CD4-positive, alpha-beta T cell treated with Interleukin-15 for 4 hours (primary cell): Measurements from ENCODE around the gene RBMS3.
"Not testable (repeated sequence)": the region's sequence is repeated elsewhere in the genome, so short reads cannot be mapped to it uniquely, and the experiment has no call there.

Source experiments
- DNase-seq: peaks from one replicate; pipeline ENCODE4 v3.0.0-alpha.2; 2020; ENCODE audit warnings: low spot score

RBMS3 gene

DNA sequence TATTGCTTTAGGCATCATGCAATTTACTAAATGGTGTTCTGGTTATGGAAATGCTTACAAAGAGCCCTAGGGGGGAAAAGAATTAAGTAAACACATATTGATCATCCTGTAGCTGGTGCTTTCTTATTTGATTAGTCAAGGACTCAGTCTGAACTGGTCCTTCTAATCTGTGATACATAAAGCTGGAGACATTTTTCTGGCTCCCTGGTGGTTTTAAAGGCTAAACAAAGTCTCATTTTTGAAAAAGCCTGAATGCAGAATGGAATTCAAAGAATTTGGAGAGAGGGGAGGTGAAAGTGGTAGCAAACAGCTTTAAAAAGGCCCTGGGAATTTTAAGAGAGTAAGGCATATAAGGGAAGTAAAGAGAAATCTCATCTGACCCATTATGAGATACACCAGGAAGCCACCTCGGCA is 149.7 kb downstream of the RBMS3 start:
- DNase-seq: no peak

DNA sequence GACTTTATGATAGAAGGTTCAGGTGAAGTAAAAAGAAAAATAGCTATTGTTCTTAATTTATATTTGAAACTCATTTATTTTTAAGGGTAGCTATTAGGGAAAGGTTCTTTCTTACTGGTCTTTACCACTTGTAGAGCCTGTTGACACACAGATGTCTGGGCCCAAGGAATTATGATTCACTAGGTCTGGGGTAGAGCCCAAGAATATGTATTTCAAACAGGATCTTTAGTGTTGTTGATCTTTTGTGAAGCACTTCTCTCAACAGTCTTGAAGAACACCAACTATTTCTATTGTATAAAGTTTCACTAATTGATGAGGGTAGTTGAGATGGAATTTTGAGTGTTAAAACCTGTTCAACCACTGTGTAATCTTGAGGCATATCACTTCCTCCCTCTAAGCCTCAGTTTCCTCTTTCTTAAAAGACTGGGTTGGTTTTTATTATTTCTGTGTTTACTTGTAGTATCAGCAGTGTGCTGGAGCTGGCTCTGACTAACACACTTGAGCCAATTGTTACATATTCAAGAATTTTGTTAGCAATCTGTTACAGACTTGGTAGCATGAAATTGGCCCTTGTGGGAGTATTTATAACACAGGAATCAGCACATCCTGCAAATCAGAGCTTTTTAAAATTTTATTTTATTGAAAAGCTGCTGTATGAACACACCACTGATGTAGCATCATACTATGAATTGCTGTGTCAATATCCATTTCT is 155.9 kb downstream of the RBMS3 start:
- no peak for DNase-seq

DNA sequence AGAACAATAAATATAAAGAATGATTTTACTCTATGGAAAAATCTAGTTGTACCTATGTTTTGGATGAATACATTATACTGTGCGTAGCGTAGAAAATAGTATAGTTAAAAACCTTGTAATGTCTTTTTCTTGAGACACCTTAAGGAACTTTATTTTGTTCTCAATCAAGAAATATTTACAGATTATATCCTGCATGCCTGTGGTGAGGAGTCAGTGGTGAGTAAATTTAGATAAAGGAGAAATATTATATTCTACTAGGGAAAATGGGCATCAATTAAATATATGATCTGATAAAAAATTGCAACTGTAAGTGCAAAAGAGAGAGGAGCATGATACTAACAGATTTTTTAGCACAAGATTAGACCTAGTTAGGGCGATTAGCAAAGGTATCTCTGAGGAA is 157.7 kb downstream of the RBMS3 start:
- no peak for DNase-seq

DNA sequence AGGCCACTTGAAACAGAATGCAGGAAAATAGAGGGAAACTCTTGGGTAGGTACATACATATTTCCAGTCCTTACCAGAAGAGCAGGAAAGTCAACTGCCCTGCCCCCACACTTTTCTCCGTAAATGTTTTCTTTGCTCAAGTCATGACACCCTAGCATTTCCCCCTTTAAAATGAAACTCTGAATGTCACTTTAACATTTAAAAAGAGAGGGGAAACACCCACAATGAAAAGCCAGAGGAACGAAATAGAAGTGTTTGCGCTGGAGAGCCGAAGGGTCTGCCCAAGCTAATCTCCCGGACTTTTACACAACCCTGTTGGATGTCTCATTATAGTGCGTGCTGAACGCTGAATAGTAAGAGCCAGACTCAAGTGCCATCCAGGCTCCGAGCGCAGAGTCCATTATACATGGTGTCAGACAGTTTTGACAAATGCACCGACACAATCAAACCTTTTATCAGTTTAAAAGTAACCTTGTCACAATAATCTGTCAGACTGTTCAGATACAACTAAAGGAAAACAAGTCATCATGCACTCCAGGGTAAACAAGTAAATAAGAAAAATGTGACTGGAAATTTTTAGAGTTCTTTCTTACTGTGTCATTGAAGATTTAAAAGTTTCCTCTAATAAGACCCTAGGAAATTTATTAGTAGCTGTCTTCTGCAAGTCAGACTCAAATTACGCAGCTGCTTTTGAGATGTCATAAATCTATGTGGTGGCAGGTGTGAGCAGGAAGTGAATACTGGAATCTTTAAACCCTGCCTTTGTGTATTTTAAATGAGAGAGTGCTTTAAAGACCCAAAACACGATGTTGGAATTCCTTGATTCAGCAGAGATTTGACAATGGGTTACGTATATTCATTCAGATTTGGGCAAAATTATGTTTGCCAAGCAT is 159.8 kb downstream of the RBMS3 start:
- no peak for DNase-seq

DNA sequence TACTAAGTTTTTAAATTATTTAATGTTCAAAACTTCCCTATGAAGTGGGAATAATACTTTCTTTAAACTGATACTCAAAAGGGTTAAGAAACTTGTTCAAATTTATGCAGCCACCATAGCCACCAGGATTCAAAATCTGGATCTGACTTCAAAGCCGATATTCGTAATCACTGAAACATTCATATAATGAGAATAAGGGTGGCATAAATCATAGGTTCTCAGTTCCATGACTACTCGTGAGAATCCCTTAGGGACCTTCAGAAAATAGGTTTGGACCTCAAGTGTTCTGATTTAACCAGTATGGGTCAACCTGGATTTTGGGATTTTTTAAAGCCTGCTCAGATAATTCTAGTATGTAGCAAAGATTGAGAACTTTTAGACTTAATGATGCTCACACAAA is 160.6 kb downstream of the RBMS3 start:
- DNase-seq: no peak

DNA sequence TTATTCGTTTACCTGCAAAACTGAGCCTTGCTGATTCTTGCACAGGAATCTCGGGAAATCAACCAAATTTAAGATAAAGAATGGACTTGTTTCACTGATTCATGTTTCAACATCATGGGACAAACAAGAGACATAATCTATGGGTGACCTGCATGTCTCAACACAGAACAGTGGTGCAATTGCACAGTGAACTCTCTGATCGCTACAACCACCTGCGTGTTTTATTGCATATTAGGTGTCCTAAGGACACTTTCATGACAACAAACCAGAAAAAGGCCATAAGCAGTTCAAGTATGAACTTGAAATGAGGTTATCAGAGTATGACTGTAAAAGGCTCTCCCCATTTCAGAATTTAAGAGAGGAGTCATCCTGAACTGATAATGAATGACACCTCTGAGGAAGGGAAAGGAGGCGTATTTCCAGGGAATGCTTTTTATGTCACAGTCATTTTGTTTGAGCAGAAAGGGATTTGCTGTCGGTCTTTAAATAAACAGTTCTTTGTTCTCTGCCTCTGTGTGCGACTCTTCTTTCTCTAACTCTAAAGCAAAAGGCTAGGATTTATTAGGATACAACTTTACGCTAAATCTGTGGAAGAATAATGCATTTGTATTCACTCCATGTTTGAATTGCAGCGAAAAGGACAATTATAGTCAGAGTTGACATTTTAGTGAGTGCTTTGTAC is 167.2 kb downstream of the RBMS3 start:
- no peak for DNase-seq

DNA sequence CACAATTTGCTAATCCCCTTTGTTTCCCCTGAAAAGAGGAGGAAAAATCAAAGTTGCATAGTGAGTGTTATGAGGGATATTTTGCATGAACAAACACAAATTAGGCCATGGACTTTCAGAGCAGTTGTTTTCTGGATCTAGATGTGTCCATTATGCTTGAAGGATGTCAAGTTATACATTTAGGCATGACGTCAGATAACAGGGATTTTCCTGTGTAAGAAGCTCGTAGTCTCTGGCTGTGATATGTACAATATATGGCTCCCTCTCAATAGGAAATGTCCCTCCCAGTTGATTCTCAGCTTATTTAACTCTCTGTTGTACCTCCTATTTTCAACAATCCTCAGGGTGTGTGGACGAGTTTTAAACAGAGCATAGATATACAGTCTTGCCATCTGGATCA is 171.0 kb downstream of the RBMS3 start:
- no peak for DNase-seq

DNA sequence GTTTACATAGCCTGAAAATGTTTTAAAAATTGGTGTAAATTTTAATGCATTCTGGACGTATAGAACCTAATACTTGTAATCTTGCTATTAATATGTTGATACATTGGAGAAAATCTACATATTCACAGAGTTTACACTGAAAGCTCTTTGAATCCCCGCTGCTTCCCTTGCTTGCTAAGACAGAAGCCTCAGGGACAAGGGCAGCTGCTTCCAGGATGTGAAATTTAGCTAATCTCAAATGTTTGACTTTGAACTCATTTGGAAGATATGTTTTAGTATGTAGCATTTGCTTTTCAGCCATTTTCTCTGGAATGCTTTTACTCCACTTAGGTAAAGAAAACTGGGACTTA is 172.0 kb downstream of the RBMS3 start:
- DNase-seq: no peak

DNA sequence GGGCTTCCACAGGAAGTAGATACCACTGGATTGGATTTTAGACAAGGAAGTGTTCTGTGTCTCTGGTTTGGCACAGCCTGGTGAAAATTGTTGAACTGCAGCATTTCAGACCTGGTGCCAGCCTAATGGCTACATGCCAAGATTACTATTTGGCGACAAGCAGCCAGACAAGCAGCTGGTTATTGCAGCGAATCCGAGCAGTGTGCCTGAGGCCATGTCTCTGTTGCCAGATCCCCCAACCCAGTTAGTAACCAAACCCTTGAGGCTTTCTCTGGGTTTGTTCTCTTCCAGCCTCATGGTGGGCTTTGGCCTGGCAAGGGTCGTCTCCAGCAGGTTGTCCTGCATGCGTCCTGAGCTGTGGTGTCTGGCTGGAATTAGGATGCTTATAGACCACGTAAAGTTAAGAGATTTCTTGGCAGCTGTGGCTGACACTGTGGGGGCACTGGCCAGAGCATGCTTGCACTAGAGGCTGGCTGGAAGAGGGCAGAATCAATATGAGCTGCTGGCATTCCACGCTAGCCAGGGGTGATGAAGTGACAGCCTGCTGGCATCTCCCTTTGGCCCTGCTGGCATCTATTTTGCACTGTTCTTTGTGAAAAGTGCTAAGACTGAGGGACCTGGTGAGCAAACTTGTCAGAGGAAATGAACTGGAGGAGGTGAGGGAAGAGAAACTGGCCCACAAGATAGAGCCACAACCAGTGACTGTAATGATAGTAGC is 172.6 kb downstream of the RBMS3 start:
- DNase-seq: no peak

DNA sequence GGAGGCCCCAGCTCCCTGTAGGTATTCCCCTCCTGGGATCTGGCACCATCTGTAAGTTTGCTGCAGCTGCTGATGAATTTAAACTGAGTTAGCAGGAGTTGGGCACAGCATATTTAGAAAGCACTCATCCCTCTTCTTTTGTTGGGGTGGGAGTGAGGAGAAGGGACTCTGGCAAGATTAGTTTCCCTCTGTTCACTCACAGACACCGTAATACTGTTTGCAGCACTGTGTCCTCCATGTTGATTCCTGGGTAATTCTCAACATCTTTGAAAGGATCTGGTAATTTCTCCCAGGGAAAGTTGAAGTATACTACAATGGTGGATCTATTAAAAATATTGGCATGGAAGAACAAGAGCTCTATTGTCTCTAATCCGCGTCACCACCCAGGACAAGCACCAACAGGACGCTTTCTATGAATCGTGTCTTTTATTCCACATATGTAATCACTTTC is 173.3 kb downstream of the RBMS3 start:
- no peak for DNase-seq

DNA sequence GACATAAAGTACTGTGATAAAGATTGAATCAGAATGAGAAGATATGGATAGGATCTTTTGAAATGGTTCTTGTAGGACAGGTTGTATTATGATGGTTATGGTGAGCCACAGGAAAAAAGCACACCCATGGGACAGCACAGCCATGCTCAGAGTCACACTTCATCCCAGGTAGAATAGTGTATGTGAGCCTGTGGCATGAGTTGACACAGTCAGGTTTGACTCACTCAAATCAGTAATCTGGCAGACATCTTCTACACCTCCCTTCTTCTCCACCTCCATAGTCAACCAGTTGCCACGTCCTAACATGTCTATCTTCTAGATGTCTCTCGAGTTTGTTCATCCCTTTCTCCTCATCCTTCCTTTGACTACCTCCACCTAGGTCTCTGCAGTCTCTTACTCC is 176.0 kb downstream of the RBMS3 start:
- no peak for DNase-seq

DNA sequence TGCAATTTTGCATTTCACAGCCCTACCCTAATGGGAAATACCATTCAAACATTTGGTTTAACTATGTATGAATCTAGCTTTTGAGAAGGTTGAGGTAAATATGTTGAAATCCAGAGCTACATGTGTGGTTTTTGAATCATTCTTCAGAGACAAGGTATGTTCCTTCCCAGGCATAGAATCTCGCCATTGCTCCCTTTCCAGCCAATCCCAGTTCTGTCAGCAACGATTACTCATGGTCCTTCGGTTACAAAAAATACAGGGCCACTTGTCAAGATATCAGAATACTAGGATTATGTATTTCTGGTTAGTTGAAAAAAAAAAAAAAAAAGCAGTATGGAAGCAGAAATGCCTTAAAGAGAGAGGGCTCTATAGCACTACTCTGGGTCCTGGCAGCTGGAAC is 182.4 kb downstream of the RBMS3 start:
- DNase-seq: no peak

DNA sequence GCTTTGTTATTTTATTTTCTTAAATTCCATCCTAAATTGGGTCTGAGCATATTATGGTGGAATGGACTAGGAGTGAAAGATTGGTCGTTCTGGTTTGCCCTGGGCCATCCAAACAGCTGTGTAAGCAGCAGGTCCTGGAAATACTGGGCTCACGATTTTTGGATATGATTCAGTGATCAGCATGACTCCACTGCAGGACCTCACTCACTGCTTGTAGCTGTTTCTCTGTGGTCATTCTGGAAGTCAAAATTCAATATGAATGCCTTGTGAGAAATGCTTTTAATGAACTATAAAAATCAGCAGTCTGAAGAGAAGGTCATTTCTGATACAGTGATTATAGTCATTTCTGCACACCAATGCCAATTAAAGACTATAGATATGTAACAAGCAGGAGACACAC is 185.0 kb downstream of the RBMS3 start:
- no peak for DNase-seq

DNA sequence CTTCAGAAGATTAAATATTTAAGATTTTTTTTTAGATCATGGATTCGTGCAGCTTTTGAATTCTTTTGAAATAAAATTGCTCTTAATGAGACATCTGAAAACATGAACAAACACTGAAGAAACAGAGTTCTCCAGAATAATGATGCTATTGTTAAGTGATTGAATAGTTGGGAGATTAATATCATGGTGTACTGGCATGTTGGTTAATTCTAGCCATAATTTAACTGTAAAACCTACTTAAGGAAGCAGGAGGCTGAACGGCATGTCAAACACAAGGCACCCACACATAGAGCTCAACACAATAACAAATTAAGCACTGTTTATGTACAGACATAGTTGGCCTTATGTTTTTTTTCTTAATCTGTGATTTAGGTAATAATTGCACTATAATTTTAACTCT is 185.6 kb downstream of the RBMS3 start:
- no peak for DNase-seq

DNA sequence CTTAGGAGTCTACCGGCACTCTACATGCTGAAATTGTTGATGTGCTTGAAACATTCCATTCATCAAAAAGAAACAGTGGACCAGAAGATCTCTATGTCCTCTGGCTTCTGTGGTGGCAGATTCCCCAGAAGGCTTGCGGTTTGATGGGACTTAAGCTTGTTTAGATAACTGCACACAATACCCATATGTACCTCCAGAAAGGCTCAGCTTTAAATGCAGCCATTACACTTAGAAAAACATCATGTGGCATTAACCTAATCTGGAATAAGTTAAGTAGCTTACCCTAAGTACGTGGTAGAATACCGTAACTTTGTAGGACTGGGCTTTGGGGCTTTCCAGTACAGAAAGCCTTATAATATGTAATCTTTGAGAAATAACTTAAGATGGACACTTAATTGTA is 187.3 kb downstream of the RBMS3 start:
- DNase-seq: no peak

DNA sequence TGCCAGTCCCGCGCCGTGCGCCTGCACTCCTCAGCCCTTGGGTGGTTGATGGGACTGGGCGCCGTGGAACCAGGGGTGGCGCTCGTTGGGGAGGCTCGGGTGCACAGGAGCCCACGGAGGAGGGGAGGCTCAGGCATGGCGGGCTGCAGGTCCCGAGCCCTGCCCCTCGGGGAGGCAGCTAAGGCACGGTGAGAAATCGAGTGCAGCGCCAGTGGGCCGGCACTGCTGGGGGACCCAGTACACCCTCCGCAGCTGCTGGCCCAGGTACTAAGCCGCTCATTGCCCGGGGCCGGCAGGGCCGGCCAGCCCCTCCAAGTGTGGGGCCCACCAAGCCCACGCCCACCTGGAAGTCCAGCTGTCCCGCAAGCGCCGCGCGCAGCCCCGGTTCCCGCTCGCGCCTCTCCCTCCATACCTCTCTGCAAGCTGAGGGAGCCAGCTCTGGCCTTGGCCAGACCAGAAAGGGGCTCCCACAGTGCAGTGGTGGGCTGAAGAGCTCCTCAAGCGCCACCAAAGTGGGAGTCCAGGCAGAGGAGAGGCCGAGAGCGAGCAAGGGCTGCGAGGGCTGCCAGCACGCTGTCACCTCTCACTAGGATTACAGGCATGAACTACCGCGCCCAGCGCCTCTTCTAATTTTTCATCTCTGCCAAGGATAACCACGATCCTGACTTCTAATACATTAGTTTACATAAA is 192.8 kb downstream of the RBMS3 start:
- DNase-seq: not testable (repeated sequence)

DNA sequence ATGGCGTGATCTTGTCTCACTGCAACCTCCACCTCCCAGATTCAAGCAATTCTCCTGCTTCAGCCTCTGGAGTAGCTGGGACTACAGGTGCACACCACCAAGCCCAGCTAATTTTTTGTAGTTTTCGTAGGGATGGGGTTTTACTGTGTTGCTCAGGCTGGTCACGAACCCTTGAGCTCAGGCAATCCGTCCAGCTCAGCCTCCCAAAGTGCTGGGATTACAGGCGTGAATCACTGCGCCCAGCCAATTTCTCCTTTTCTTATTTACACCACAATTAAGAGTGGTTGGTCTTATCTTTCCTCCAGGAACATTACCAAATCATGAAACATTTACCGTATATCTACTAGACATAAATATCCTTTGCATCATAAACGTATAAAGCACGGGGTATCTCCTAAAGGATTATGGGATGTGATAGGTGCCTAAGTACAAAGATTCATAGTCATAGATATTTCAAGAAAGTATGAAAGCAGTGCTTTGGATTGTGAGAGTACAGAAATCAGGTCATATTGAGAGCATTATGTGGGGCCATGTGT is 194.5 kb downstream of the RBMS3 start:
- DNase-seq: no peak

DNA sequence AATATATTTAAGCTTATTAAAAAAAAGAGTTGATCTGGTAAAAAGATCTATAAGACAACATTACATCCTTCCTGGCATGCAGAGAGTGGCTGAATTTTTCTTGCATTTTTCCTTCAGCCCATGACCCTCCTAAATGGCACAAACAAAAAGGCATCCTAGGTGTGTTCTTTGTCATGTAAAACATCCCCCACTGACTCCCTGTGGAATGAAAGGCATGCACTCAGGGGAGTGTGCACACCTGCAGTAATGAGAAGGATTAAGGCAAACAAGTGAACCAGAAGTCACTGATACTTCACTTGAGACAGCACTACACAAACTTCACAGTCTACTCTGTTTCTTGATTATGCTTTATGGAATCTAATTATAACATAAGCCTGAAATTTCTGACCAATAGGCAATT is 195.0 kb downstream of the RBMS3 start:
- DNase-seq: no peak

DNA sequence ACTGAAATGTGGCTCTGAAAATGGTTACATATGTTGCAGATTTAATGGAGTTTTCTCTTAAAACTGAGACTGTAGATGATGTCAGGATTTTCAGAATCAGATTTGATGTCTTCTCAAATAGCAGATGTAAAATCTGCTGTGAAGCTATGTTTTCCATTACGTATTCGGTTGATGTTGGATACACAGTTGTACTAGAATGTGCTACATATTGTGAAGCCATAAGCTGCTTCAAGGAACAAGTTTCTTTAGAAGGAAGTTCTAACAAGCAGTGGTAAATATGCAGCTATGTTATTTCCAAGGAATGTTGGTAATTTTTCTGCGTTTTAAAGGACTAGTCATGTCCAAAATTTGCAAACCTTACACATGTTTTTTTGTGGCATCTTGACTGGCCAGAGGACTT is 197.7 kb downstream of the RBMS3 start:
- DNase-seq: no peak

DNA sequence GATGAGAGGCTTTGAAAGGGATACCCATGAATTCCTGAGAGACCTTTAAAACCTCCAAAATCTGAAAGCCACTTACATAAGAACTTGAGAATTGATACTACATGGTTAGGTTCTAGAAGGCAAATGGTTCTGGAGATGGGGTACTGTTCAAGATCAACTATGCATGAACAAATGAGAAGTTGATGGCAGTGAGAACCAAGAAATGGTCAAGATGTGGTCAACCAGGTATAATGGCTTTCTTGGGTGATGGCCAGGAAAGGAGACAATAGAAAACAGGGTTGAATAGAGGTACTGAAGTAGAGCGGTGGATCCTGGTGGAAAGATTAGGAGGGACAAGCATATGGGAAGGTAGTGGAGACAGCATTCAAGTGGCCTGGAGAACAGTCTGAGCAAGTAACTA is 200.4 kb downstream of the RBMS3 start:
- no peak for DNase-seq

DNA sequence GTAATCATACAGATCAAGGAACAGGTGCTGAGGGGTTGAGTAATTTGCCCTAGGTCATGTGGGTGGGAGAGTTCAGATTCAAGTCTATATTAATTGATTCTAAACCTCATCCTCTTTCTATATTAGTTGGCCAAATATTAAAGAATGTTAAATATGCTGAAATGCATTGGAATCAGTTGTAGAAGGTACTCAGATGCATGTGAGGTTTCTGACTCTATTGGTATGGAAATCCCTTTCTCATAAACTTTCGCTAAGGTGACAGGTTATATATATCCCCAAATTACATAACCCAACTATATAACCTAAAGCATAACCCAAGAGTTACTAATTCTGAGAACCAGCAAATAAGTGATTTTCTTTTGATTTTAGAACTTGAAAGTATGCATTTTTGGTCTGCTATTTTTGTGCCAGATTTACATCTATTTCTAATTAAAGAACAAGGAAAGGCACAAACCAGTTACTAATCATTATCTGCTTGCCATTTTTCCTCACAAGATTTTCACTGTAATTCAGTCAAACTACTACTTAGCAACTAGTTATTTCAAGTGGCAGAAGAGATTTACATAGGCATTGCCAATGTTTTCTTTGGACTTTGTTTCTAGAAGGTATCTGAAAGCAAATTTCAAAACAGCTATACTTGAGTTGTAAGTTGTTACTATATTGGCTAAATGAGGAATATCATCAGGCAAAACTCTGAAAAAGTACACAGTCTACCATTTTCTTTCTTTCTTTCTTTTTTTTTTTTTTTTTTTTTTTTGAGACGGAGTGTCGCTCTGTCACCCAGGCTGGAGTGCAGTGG is 201.3 kb downstream of the RBMS3 start:
- no peak for DNase-seq
